HepG2 (cell line): ENCODE data around the gene SOCS1. TPM values are rescaled to one million over a fixed set of nuclear protein-coding genes. Genes with fewer than 3 reads are reported as not detected.

Experiments
- ELF1 ChIP-seq: sonication (generic); formaldehyde crosslinking; IDR thresholded peaks from 2 replicates; pipeline ENCODE4 v1.4.0; 2020; ENCODE audit warnings: missing genetic modification reagents
- HNF4A ChIP-seq: sonication (generic); formaldehyde crosslinking; IDR thresholded peaks from 2 replicates; pipeline ENCODE4 v1.4.0; 2020; ENCODE audit warnings: missing genetic modification reagents
- HOXA3 ChIP-seq: sonication (generic); formaldehyde crosslinking; IDR thresholded peaks from 2 replicates; pipeline ENCODE4 v1.5.0; 2020; ENCODE audit warnings: missing genetic modification reagents
- KAT7 ChIP-seq: IDR thresholded peaks from 2 replicates; pipeline ENCODE4 v1.6.1; 2018; ENCODE audit warnings: borderline replicate concordance, missing compliant biosample characterization
- KDM6A ChIP-seq: IDR thresholded peaks from 2 replicates; pipeline ENCODE4 v1.6.1; 2016; ENCODE audit warnings: low read depth
- NCOA5 ChIP-seq: sonication (generic); formaldehyde crosslinking; IDR thresholded peaks from 2 replicates; pipeline ENCODE4 v1.4.0; 2020; ENCODE audit warnings: missing genetic modification reagents
- NFATC3 ChIP-seq: sonication (generic); formaldehyde crosslinking; IDR thresholded peaks from 2 replicates; pipeline ENCODE4 v1.5.1; 2020; ENCODE audit warnings: mild to moderate bottlenecking, missing genetic modification reagents
- STAT5B ChIP-seq: sonication (generic); formaldehyde crosslinking; IDR thresholded peaks from 2 replicates; pipeline ENCODE4 v1.4.0; 2020; ENCODE audit warnings: missing genetic modification reagents
- ZNF510 ChIP-seq: sonication (generic); formaldehyde crosslinking; IDR thresholded peaks from 2 replicates; pipeline ENCODE4 v1.4.0; 2020; ENCODE audit warnings: low read depth, mild to moderate bottlenecking, missing genetic modification reagents
- ZNF713 ChIP-seq: sonication (generic); formaldehyde crosslinking; IDR thresholded peaks from 2 replicates; pipeline ENCODE4 v1.4.0; 2020; ENCODE audit warnings: mild to moderate bottlenecking, missing genetic modification reagents
- ZNF75D ChIP-seq: sonication (generic); formaldehyde crosslinking; IDR thresholded peaks from 2 replicates; pipeline ENCODE4 v1.8.1; 2023; ENCODE audit warnings: missing genetic modification reagents, mild to moderate bottlenecking, borderline replicate concordance
- ZSCAN25 ChIP-seq: sonication (generic); formaldehyde crosslinking; IDR thresholded peaks from 2 replicates; pipeline ENCODE4 v1.8.0; 2022; ENCODE audit warnings: mild to moderate bottlenecking, missing genetic modification reagents
- polyA plus RNA-seq, 8 experiments: library from polyadenylated mRNA; depleted of rRNA in 3 of 8; stranded (reverse) in 7 of 8; unstranded in 1 of 8; fragments of >200 nt; fragmentation: Illumina TruSeq in 4 of 8; extraction: Trizol in 4 of 8; gene quantifications; 2 replicates each; pipeline versions ENCODE4 v1.2.1 to v1.2.3, GENCODE V29; 2011 to 2016; ENCODE audit warnings: low read depth in 4 of 8, missing spikeins in 1 of 8, mixed read lengths in 1 of 8; ENCODE audit not compliant: insufficient read depth in 1 of 8
- total RNA-seq, 5 experiments: library from RNA; depleted of rRNA; stranded (reverse); fragments of >200 nt; fragmentation: Illumina TruSeq; extraction: Trizol; gene quantifications; 2 replicates each; pipeline ENCODE4 v1.2.3, GENCODE V29; 2016; ENCODE audit warnings: low read depth in 1 of 5
- TF ChIP-seq, protein P1 (sequence below): sonication (generic); formaldehyde crosslinking; IDR thresholded peaks from 2 replicates; pipeline ENCODE4 v1.4.0; 2020; ENCODE audit warnings: missing genetic modification reagents
- TF ChIP-seq, protein P2 (sequence below): sonication (generic); formaldehyde crosslinking; IDR thresholded peaks from 2 replicates; pipeline ENCODE4 v1.4.0; 2020; ENCODE audit warnings: missing genetic modification reagents; ENCODE audit errors: not compliant biosample characterization
- TF ChIP-seq, protein P3 (sequence below): sonication (generic); formaldehyde crosslinking; IDR thresholded peaks from 2 replicates; pipeline ENCODE4 v1.5.0; 2020; ENCODE audit warnings: mild to moderate bottlenecking, missing genetic modification reagents
- TF ChIP-seq, protein P4 (sequence below): sonication (generic); formaldehyde crosslinking; IDR thresholded peaks from 2 replicates; pipeline ENCODE4 v1.4.0; 2020; ENCODE audit warnings: missing genetic modification reagents

SOCS1 gene
- total and polyA plus RNA-seq, 2 of the 13 experiments (the other 11 are each of a cell fraction or from before 2014, with no cell fraction given): 5.3 to 6.3 TPM

- TF ChIP-seq, protein P1, sequence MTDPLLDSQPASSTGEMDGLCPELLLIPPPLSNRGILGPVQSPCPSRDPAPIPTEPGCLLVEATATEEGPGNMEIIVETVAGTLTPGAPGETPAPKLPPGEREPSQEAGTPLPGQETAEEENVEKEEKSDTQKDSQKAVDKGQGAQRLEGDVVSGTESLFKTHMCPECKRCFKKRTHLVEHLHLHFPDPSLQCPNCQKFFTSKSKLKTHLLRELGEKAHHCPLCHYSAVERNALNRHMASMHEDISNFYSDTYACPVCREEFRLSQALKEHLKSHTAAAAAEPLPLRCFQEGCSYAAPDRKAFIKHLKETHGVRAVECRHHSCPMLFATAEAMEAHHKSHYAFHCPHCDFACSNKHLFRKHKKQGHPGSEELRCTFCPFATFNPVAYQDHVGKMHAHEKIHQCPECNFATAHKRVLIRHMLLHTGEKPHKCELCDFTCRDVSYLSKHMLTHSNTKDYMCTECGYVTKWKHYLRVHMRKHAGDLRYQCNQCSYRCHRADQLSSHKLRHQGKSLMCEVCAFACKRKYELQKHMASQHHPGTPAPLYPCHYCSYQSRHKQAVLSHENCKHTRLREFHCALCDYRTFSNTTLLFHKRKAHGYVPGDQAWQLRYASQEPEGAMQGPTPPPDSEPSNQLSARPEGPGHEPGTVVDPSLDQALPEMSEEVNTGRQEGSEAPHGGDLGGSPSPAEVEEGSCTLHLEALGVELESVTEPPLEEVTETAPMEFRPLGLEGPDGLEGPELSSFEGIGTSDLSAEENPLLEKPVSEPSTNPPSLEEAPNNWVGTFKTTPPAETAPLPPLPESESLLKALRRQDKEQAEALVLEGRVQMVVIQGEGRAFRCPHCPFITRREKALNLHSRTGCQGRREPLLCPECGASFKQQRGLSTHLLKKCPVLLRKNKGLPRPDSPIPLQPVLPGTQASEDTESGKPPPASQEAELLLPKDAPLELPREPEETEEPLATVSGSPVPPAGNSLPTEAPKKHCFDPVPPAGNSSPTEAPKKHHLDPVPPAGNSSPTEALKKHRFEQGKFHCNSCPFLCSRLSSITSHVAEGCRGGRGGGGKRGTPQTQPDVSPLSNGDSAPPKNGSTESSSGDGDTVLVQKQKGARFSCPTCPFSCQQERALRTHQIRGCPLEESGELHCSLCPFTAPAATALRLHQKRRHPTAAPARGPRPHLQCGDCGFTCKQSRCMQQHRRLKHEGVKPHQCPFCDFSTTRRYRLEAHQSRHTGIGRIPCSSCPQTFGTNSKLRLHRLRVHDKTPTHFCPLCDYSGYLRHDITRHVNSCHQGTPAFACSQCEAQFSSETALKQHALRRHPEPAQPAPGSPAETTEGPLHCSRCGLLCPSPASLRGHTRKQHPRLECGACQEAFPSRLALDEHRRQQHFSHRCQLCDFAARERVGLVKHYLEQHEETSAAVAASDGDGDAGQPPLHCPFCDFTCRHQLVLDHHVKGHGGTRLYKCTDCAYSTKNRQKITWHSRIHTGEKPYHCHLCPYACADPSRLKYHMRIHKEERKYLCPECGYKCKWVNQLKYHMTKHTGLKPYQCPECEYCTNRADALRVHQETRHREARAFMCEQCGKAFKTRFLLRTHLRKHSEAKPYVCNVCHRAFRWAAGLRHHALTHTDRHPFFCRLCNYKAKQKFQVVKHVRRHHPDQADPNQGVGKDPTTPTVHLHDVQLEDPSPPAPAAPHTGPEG (CRISPR knock-in tag): 0 out of 2 replicates have a peak, but pooled peaks have one; percentile 2
- TF ChIP-seq ELF1 (no peak), NCOA5 (CRISPR knock-in tag) (no peak), STAT5B (no peak), ZSCAN25 (no peak), KAT7 (CRISPR knock-in tag) (peak; percentile 12; the same call in 1 of the 2 replicates), HOXA3 (CRISPR knock-in tag) (0 out of 2 replicates have a peak, but pooled peaks have one; percentile 15), ZNF510 (CRISPR knock-in tag) (no peak), NFATC3 (CRISPR knock-in tag) (0 out of 2 replicates have a peak, but pooled peaks have one; percentile 28), ZNF713 (no peak), KDM6A (CRISPR knock-in tag) (no peak), ZNF75D (CRISPR knock-in tag) (no peak), HNF4A (CRISPR knock-in tag) (peak; percentile 60)
- TF ChIP-seq, protein P2, sequence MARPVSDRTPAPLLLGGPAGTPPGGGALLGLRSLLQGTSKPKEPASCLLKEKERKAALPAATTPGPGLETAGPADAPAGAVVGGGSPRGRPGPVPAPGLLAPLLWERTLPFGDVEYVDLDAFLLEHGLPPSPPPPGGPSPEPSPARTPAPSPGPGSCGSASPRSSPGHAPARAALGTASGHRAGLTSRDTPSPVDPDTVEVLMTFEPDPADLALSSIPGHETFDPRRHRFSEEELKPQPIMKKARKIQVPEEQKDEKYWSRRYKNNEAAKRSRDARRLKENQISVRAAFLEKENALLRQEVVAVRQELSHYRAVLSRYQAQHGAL: no peak
- TF ChIP-seq, protein P3, sequence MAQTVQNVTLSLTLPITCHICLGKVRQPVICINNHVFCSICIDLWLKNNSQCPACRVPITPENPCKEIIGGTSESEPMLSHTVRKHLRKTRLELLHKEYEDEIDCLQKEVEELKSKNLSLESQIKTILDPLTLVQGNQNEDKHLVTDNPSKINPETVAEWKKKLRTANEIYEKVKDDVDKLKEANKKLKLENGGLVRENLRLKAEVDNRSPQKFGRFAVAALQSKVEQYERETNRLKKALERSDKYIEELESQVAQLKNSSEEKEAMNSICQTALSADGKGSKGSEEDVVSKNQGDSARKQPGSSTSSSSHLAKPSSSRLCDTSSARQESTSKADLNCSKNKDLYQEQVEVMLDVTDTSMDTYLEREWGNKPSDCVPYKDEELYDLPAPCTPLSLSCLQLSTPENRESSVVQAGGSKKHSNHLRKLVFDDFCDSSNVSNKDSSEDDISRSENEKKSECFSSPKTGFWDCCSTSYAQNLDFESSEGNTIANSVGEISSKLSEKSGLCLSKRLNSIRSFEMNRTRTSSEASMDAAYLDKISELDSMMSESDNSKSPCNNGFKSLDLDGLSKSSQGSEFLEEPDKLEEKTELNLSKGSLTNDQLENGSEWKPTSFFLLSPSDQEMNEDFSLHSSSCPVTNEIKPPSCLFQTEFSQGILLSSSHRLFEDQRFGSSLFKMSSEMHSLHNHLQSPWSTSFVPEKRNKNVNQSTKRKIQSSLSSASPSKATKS: 0 out of 2 replicates have a peak, but pooled peaks have one; percentile 6
- TF ChIP-seq, protein P4, sequence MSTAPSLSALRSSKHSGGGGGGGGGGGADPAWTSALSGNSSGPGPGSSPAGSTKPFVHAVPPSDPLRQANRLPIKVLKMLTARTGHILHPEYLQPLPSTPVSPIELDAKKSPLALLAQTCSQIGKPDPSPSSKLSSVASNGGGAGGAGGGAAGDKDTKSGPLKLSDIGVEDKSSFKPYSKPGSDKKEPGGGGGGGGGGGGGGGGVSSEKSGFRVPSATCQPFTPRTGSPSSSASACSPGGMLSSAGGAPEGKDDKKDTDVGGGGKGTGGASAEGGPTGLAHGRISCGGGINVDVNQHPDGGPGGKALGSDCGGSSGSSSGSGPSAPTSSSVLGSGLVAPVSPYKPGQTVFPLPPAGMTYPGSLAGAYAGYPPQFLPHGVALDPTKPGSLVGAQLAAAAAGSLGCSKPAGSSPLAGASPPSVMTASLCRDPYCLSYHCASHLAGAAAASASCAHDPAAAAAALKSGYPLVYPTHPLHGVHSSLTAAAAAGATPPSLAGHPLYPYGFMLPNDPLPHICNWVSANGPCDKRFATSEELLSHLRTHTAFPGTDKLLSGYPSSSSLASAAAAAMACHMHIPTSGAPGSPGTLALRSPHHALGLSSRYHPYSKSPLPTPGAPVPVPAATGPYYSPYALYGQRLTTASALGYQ: 0 out of 2 replicates have a peak, but pooled peaks have one; percentile 6
Observed at GRCh38 chr16:11298143-11298900, 42.3 kb upstream of the SOCS1 start (continued).
